ENCODE measurements around the gene CYSRT1.

DNA sequence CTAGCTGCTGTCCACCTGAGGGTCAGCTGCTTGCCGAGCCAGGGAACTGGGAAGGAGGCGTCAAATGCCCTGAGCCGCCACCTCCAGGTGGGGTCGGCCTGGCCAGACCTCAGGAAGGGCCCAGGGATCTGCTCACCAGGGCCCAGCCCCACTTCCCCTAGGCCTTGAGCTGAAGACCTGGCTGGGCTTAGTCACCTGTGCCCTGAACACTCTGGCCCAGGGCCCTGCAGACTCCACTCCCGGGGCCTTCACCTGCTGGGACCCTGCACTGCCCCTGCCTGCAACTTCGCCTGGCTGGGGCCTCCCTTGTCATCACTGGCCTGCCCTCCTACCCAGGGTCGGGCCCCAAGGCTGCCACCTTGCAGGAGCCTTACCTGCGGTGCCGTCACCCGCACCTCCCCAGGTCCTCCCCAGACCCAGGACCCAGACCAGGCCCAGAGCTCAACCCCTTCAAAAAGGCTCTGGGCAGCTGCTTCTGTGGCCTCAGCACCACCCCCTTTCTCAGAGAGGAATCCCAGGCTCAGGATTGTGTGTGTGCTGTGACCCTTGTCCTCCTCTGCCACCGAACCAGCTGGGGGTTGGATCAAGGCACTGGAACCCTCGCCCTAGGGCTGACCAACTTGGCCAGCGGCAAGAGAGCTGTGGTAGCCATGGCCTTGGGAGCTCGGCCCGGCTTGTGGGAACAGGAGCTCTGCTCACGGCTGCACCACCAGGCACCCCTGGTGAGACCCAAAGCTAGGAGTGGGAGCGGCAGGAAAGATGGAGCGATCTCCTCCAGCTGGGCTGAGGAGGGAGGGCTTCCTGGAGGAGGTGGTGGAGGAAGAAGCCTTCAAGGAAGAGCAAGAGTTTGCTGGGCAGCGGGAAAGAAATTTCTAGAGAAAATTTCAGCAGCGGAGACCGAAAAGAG, 29.0 kb downstream of the CYSRT1 start:
- TF ChIP-seq, protein P1, sequence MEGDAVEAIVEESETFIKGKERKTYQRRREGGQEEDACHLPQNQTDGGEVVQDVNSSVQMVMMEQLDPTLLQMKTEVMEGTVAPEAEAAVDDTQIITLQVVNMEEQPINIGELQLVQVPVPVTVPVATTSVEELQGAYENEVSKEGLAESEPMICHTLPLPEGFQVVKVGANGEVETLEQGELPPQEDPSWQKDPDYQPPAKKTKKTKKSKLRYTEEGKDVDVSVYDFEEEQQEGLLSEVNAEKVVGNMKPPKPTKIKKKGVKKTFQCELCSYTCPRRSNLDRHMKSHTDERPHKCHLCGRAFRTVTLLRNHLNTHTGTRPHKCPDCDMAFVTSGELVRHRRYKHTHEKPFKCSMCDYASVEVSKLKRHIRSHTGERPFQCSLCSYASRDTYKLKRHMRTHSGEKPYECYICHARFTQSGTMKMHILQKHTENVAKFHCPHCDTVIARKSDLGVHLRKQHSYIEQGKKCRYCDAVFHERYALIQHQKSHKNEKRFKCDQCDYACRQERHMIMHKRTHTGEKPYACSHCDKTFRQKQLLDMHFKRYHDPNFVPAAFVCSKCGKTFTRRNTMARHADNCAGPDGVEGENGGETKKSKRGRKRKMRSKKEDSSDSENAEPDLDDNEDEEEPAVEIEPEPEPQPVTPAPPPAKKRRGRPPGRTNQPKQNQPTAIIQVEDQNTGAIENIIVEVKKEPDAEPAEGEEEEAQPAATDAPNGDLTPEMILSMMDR (IDR thresholded peaks at IDR 0.05) = no peak
- no peak for TF ChIP-seq POLR2A (IDR thresholded peaks at IDR 0.05)
